Measurements from ENCODE around the gene PADI2.

Gene PADI2

DNA sequence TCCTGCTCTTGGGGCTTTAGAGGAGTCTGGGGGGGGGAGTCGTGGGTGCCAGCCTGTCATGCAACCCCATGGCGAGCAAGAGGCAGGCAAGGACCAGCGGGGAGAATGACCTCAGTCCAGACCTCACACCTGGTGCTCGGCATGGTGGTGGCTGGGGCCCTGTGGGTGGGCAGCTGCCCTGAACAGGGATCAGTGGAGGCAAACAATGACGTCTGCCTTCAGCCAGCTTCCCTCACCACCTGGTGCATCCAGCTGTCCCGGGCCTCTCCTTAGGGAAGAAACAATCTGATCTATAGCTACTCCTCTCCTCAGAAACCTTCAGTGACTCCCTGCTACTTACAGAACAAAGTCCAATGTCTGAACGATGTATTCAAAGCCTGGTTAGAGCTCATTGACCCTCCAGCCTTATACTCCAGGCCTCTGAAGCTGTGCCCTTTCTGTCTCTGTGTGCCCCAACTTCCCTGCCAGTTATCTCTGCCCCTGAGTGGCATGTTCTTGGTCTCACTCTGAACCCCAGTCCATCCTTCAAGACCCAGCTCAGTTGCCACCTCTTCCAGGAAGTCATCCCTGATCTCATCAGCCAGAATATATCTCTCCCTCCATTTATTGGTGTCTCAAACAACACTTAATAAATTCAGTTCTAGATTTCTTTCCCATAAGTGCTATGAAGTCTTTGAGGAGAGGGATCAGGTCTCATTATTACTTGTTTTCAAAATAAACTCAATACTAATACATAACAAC, 6.6 kb downstream of the PADI2 start:
- DNase-seq (ENCODE audit: low spot score): no peak

- DNase-seq (ENCODE audit: low spot score): no peak
Measured at GRCh38 chr1:17112076-17112475, 7.2 kb downstream of the PADI2 start.

- DNase-seq (ENCODE audit: low spot score): no peak
Measured at GRCh38 chr1:17110555-17110926, 8.7 kb downstream of the PADI2 start.

- no peak for DNase-seq (ENCODE audit: low spot score)
Measured at GRCh38 chr1:17109892-17110554, 9.2 kb downstream of the PADI2 start.

- no peak for DNase-seq (ENCODE audit: low spot score)
Measured at GRCh38 chr1:17108786-17109185, 10.5 kb downstream of the PADI2 start.

GRCh38 chr1:17108360-17108759, 10.9 kb downstream of the PADI2 start:
- no peak for DNase-seq (ENCODE audit: low spot score)

- DNase-seq (ENCODE audit: low spot score): no peak
Measured at GRCh38 chr1:17104782-17105181, 14.5 kb downstream of the PADI2 start.

DNA sequence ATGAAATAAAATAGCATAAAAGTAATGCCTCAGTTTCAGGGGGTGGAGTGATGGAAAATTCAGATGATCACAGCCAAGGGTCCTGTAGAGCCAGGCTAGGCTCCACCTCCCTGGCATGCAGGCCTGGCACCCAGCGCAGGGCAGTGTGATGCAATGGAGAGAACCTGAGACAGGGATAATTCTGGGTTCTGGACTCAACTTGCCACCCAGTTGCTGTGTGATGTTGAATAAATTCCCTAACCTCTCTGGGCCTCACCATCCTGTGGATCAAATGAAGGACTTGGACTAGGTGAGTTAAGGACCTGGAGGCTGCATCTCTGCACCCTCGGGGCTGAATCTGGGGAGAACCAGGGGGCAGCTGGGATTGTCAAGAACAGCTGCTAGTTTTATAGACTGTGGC, 17.0 kb downstream of the PADI2 start:
- DNase-seq (ENCODE audit: low spot score): no peak

- DNase-seq (ENCODE audit: low spot score): no peak
Measured at GRCh38 chr1:17101261-17101660, 18.0 kb downstream of the PADI2 start.

DNA sequence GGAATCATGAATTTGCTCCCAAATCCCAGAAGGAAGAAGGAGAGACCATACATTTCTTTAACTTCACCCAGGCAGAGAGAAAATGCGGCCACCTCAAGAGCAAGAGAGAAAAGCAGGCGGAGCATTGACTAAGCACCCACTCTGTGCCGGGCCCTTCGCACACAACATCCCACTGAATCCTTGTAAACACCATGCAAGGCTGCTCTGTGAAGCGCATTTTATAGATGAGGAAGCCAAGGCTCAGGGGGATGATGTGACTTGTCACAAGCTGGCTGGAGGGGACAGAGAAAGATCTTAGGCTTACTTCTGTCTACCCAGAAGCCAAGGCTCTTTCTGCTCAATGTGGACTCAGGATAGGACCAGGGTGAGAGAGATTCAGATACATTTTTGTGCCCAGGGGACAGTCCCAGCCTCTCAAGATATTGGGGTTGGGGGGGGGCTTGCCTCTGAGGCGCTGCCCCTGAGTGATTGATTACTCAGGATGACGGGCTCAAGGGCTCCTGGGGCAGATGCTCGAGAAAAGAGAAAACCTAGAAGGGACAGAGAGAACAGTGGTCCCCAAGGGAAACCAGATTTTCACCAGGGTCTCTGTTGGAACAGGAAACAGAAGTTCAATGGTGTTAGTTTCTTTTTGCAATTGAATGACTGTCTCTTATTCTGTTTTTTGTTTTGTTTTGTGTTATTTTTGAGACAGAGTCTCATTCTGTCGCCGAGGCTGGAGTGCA, 19.5 kb downstream of the PADI2 start:
- DNase-seq (ENCODE audit: low spot score): no peak

DNA sequence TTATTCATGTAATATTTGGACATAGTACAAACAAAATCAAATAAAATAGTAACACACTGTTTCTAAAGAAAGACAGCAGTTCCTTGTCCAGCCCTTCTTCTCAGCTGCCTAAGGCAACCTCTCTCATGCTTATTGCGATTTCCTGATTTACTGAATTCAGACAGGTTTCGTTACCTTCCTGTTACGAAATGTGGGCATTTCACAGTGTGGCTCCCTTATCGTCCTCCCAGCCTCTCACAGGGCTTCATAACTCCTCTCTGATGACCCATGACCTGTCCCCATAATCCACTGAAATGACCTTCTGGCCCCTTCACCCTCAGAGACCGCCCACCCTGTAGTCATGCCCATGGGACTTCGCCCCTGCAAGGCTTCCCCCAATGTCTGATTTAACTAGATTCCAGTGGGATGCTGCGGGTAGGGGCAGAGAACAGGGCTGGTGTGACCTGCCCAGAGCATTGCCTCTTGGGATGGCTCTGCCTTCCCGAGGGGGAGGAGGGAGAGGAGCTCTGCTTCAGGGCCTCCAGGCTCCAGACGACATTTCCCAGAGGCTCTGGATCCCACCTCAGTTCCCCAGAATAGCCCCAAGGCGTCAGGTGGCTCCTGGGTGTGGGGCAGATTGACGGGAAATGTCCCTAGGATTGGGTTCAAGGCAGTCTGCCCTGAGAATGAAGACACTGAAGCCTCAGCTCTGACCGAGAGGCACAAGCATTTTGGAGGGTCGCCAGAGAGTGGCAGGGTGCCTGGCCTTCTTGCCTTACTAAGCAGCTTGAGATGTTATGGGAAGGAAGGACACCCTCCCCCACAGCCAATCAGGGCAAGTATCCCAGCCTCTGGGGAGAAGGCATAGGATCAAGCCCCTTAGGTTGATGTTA, 20.6 kb downstream of the PADI2 start:
- no peak for DNase-seq (ENCODE audit: low spot score)

GRCh38 chr1:17097787-17098186, 21.5 kb downstream of the PADI2 start:
- no peak for DNase-seq (ENCODE audit: low spot score)

DNA sequence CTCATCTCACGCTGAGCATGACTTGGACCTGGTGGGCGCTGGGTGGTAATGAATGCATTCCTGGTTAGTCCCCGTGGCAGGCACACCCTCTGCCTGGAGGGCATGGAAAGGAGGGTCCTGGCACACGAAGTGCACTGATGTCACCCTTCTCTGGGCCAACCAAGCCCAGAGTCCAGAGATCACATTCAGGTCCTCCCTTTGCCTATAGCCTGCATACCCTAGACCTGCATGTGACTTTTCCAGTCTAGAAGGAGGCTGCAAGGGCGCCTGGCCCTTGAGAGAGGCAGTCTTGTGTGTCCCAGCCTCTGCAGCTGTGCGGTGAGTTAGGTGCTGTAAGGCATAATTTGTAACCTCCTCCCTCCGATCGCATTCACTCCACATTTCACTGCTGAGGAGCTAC, 22.1 kb downstream of the PADI2 start:
- no peak for DNase-seq (ENCODE audit: low spot score)

DNA sequence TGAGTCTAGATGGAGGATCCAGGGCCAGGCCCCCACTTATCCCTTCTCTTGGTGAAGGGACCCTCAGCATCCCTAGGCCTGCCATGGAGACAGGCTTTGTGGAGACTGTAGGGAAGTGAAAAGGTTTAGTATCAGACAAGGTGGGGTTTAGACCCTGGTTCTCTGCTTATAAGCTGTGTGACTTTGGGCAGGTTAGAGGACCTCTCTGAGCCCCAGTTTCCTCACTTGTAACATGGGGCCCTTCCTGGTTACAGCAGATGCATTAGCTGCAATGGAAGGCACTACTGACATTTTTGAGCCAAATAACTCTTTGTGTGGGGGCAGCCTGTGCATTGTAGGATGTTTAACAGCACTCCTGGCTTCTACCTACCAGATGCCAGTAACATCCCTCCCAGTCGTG, 22.7 kb downstream of the PADI2 start:
- DNase-seq (ENCODE audit: low spot score): no peak

DNA sequence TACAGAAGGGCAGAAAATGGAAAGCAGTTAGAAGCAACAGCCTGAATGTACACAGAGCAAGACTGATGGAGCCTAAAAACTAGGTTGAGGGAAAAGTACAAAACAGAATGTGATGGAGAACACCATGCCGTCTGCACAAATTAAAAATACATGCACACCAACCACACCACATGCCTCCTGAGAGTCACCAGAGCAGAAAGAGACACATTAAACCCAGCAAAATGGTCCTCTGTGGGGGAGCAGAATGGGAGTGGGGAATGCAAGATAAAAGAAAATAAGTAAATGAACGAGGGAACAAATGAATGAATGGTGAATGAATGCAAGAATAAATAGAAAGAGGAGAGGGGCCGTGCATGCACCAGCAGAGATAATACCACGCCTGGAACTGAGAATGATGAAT, 24.1 kb downstream of the PADI2 start:
- no peak for DNase-seq (ENCODE audit: low spot score)

- no peak for DNase-seq (ENCODE audit: low spot score)
Measured at GRCh38 chr1:17094664-17095063, 24.6 kb downstream of the PADI2 start.

DNA sequence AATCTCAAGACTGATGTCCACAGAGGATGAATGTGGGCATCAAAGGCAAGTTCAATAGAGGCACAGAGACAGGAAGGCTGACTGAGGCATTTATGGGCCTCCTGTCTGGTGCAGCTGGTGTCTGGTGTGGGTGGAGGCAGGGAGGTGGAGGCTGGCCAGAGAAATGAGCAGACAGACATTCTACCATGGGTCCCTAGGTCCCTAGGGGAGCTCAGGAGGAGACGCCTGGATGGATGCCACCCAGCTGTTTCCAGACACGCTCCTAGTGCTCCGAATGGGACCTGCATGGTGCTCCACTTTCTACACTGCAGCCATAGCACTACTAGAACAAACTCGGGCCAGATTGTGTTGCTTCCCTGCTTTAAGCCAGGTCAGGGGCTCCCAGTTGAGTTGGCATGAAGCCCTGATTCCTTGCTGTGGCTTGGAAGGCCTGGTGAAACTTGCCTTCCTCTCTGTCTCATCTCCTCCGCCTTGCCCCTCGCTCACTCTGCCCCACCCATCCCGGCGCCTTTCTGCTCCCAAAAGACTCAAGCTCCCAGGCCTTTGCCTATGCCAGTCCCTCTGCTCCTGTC, 25.3 kb downstream of the PADI2 start:
- DNase-seq (ENCODE audit: low spot score): no peak

DNA sequence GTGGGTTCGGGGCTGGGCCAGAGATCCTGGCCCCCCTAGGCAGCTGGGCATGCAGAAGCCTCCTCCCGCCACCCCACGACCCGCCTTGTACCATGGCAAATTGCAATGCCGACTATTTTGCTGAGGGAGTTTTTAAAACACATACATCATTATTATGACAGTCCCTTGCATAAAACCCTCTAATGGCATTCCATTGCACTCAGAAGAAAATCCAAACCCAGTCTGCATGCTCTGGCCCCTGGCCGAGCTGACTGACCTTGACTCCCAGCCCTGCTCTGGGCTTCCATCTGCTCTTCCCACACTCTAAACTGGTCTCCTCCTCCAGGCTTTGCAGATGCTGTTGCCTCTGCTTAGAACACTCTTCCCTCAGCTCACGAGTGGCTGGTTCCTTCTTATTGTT, 28.0 kb downstream of the PADI2 start:
- DNase-seq (ENCODE audit: low spot score): no peak

GRCh38 chr1:17089506-17089905, 29.7 kb downstream of the PADI2 start:
- DNase-seq (ENCODE audit: low spot score): no peak

DNA sequence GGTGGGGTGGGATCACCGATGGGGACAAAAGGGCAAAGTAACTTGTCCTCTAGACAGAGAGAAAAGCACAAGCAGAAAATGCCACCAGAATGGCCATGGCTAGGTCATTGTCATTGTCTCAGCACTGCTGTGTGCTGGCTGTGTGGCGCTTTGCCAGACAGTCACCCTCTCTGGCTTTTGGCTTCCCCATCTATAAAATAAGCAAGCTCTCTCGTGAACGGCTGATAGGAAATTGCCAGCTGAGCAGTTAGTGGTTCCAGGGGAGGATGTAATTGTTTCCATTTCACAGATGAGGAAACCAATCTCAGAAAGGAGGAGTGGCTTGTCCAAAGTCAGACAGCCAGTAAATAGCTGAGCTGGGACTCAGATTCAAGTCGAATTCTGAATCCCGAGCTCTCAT, 32.5 kb downstream of the PADI2 start:
- no peak for DNase-seq (ENCODE audit: low spot score)

GRCh38 chr1:17084787-17085186, 34.5 kb downstream of the PADI2 start:
- DNase-seq (ENCODE audit: low spot score): no peak

DNA sequence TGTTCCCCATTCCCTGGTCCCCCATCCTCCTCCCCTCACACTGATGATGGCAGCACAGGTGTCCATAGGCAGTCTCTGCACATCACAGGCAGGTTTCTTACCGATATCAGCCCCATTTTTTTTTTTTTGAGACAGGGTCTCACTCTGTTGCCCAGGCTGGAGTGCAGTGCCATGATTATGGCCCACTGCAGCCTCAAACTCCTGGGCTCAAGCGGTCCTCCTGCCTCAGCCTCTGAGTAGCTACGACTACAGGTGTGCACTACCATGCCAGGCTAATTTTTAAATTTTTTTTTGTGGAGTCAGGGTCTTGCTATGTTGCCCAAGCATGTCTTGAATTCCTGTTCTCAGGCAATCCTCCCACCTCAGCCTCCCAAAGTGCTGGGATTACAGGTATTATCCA, 36.5 kb downstream of the PADI2 start:
- no peak for DNase-seq (ENCODE audit: low spot score)

Data from hematopoietic multipotent progenitor cell treated with erythropoietin and hydrocortisone succinate and interleukin-3 and kit ligand, for 15 days (in vitro differentiated cells).